ENCODE measurements around the gene TMPRSS6.
A peak's percentile ranks its signal among the peaks of the same experiment; 100 is the strongest.

TMPRSS6 gene

DNA sequence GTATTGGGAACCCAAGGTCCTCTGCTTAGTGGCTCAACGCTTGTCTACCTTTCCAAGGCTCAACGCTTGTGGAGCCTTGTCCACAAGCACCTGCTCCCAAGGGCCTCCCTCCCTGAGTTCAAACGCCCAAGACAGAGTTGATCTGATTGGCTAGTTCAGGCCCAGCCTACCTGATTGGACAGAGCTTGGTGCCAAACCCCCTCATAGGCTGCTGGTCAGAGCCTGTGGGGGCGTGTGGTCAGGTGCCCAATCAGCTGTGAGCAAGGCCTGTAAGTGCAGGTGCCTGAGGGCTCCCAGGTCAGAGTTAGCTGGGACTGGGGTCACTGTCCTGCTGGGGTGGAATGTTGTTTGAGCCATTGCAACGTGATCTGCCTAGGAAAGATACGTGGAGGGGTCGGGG lies 16.9 kb upstream of the TMPRSS6 start:
- DNase-seq (ENCODE audit: low read depth in 2 of 2), result peak; percentile 8 to 11
- no peak for TF ChIP-seq CTCF (IDR thresholded peaks at IDR 0.05; ENCODE audit: low read depth, low read length)
- no peak overlapping the region for H3K4me3 ChIP-seq (replicated peaks in 1 of 2; ENCODE audit: low read depth in 2 of 2, low read length in 2 of 2)

GRCh38 chr22:37123649-37124048 lies 14.1 kb upstream of the TMPRSS6 start:
- H3K4me3 ChIP-seq (replicated peaks in 1 of 2; ENCODE audit: low read depth in 2 of 2, low read length in 2 of 2), result no peak overlapping the region
- no peak for DNase-seq (ENCODE audit: low read depth in 2 of 2)
- no peak for TF ChIP-seq CTCF (IDR thresholded peaks at IDR 0.05; ENCODE audit: low read depth, low read length)

DNA sequence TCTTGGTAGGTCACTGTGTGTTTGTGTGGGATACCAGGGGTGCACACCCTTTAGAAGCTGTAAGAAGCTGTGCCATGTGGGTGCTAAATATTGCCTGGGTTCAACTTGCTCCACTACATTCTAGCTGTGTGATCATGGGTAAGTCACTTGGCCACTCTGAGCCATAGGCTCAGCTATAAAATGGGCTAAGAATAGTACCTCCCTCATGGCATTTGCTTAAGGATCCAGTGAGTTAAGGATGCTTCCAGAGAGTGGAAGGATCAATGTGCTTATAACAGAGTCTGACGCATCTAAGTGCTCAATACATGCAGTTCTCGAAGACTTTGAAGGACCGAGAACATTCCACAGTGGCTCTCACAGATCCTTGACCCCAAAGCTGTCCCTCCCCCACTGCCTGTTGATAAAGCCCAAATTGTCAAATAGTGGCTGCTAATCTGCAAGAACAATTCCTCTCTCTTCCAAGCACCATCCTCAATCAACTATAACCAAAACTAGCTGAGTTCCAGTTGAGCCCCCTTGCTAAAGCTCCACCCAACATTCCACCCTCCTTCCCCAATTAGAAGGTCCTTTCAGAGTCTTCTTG lies 13.2 kb upstream of the TMPRSS6 start:
- no peak overlapping the region for H3K4me3 ChIP-seq (replicated peaks in 1 of 2; ENCODE audit: low read depth in 2 of 2, low read length in 2 of 2)
- TF ChIP-seq CTCF (IDR thresholded peaks at IDR 0.05; ENCODE audit: low read depth, low read length), result no peak
- no peak for DNase-seq (ENCODE audit: low read depth in 2 of 2)

DNA sequence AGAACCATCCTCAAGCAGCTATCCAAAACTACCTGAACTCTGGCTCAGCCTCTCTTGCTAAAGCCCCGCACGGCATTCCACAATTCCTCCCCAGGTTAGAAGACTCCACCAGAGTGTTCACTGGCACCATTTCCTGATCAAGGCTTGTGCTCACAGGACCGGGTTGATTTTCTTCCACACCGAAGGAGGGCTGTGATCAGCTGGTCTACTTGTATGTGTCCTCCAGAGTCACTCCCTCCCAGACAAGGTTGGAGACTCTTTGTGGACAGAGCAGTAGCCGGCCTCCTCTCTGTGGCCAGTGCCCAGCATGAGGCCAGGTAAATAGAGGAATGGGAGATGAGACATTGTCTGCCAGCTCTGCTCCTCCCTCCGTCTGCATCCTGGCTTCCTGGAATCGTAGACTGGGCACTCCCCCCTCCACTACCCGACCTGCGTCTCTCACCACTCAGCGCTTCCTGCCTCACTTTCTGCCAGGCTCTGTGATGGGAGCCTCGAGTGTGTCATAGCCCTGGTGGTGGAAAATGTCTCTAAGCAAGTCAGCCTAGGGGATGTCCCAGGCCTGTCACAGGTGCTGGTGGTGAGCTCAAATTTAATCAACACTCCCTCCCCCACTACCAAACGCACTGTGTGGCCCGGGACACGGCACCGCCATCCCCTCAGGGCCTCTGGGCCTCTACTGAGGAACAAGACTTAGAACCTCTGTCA lies 12.5 kb upstream of the TMPRSS6 start:
- H3K4me3 ChIP-seq (replicated peaks in 1 of 2; ENCODE audit: low read depth in 2 of 2, low read length in 2 of 2), result no peak overlapping the region
- peak; percentile 35 to 78 for DNase-seq (ENCODE audit: low read depth in 2 of 2)
- peak; percentile 16 for TF ChIP-seq CTCF (IDR thresholded peaks at IDR 0.05; ENCODE audit: low read depth, low read length)

DNA sequence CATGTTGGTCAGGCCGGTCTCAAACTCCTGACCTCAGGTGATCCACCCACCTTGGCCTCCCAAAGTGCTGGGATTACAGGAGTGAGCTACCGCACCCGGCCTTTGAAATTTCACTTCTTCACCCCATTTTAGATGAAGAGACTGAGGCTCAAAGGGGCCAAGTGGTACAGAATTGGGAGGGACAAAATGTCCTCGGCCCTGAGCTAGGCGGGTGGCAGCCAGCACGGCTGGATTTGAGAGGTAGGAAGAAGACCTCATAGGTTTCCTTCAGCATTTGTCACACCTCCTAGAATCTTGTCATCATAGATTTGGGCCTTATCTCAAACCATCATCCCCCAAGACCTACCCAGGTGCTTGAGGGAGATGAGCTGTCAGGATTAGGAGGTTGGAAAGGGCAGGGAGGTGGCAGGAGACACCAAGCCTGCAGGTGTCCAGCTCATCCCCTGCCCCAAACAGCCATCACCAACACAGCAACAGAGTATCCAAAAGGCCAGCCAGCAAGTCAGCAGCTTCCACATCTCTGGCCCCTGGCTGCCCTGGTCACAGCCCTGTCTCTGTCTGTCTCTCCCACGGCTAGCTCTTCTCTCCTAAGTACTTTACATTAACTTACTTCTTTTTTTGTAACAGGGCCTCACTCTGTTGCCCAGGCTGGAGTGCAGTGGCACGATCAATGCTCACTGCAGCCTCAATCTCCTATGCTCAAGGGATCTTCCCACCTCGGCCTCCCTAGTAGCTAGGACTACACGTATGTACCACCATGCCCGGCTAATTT lies 11.2 kb upstream of the TMPRSS6 start:
- H3K4me3 ChIP-seq (replicated peaks in 1 of 2; ENCODE audit: low read depth in 2 of 2, low read length in 2 of 2), result no peak overlapping the region
- TF ChIP-seq CTCF (IDR thresholded peaks at IDR 0.05; ENCODE audit: low read depth, low read length), result no peak
- no peak for DNase-seq (ENCODE audit: low read depth in 2 of 2)

DNA sequence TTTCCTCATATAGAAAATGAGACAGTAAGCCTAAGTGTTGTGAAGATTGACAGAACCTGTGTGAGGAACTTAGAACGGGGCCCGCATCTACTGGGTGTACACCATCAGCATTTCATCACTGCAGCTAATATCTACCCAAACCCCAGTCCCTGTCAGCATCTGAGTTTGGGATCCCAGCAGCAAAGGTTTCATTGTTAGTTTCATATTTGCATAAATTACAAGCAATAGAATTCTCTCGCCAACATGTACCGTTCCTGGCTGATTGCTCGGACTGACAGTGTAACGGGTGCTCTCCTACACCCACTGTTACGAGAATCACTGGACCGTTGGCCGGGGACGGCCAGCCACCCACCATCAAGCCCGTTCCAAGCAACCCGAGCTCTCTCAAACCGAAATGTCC lies 10.4 kb upstream of the TMPRSS6 start:
- no peak overlapping the region for H3K4me3 ChIP-seq (replicated peaks in 1 of 2; ENCODE audit: low read depth in 2 of 2, low read length in 2 of 2)
- DNase-seq (ENCODE audit: low read depth in 2 of 2), result no peak
- no peak for TF ChIP-seq CTCF (IDR thresholded peaks at IDR 0.05; ENCODE audit: low read depth, low read length)
